ELR (cell line): ENCODE results near the gene ADGRV1.
"Not testable (repeated sequence)": the region's sequence is repeated elsewhere in the genome, so short reads cannot be mapped to it uniquely, and the experiment has no call there.

Experiments used
- DNase-seq: peaks from one replicate; pipeline ENCODE4 v3.0.0-alpha.2; 2015; ENCODE audit warnings: low read depth

The ADGRV1 gene

GRCh38 chr5:90657030-90657429, 98.4 kb downstream of the ADGRV1 start:
- no peak for DNase-seq

- DNase-seq: no peak
Measured at GRCh38 chr5:90657788-90658187, 99.2 kb downstream of the ADGRV1 start.

- DNase-seq: no peak
Measured at GRCh38 chr5:90658620-90659019, 100.0 kb downstream of the ADGRV1 start.

- not testable (repeated sequence) for DNase-seq
Measured at GRCh38 chr5:90668079-90668565, 109.5 kb downstream of the ADGRV1 start.

GRCh38 chr5:90675222-90675621, 116.6 kb downstream of the ADGRV1 start:
- no peak for DNase-seq

- no peak for DNase-seq
Measured at GRCh38 chr5:90680921-90681563, 122.4 kb downstream of the ADGRV1 start.

- no peak for DNase-seq
Measured at GRCh38 chr5:90682278-90682677, 123.7 kb downstream of the ADGRV1 start.

GRCh38 chr5:90685425-90686022, 126.9 kb downstream of the ADGRV1 start:
- DNase-seq: no peak

GRCh38 chr5:90686363-90686762, 127.8 kb downstream of the ADGRV1 start:
- not testable (repeated sequence) for DNase-seq

- not testable (repeated sequence) for DNase-seq
Measured at GRCh38 chr5:90687458-90687857, 128.9 kb downstream of the ADGRV1 start.

GRCh38 chr5:90689064-90689463, 130.5 kb downstream of the ADGRV1 start:
- no peak for DNase-seq

GRCh38 chr5:90690307-90690706, 131.7 kb downstream of the ADGRV1 start:
- DNase-seq: no peak

GRCh38 chr5:90691533-90691932, 132.9 kb downstream of the ADGRV1 start:
- no peak for DNase-seq

GRCh38 chr5:90696153-90696552, 137.6 kb downstream of the ADGRV1 start:
- no peak for DNase-seq

GRCh38 chr5:90700299-90700698, 141.7 kb downstream of the ADGRV1 start:
- DNase-seq: no peak

GRCh38 chr5:90703932-90704331, 145.3 kb downstream of the ADGRV1 start:
- DNase-seq: no peak

- no peak for DNase-seq
Measured at GRCh38 chr5:90707698-90708097, 149.1 kb downstream of the ADGRV1 start.

GRCh38 chr5:90709323-90710155, 150.9 kb downstream of the ADGRV1 start:
- DNase-seq: peak; percentile 53

- no peak for DNase-seq
Measured at GRCh38 chr5:90718387-90718786, 159.8 kb downstream of the ADGRV1 start.

GRCh38 chr5:90739567-90739966, 181.0 kb downstream of the ADGRV1 start:
- DNase-seq: no peak

GRCh38 chr5:90740244-90740799, 181.7 kb downstream of the ADGRV1 start:
- no peak for DNase-seq

- DNase-seq: no peak
Measured at GRCh38 chr5:90741022-90741564, 182.5 kb downstream of the ADGRV1 start.
